Mesenchymal stem cell (in vitro differentiated cells and primary cell): ENCODE data around the gene NINJ2.

Experiments
- DNase-seq: peaks from one replicate; pipeline ENCODE4 v3.0.0-alpha.2; 2013
- H2AFZ ChIP-seq: one replicate; pipeline ENCODE4 v1.6.1; 2013; ENCODE audit warnings: low read depth, mild to moderate bottlenecking, control low read depth, inconsistent platforms, low read length, moderate library complexity
- H2AK5ac ChIP-seq: 2 replicates; pipeline ENCODE4 v1.6.1; 2013; ENCODE audit warnings: low read length, moderate library complexity, mild to moderate bottlenecking, inconsistent platforms; ENCODE audit not compliant: severe bottlenecking
- H2BK120ac ChIP-seq: one replicate; pipeline ENCODE4 v1.6.1; 2013; ENCODE audit warnings: low read depth, mild to moderate bottlenecking, inconsistent platforms, low read length, moderate library complexity
- H2BK12ac ChIP-seq, 2 experiments: one replicate each; pipeline ENCODE4 v1.6.1; 2013; ENCODE audit warnings: inconsistent platforms in 2 of 2, low read length in 2 of 2, mild to moderate bottlenecking in 2 of 2, moderate library complexity in 2 of 2, control low read depth in 1 of 2
- H2BK15ac ChIP-seq: one replicate; pipeline ENCODE4 v1.6.1; 2013; ENCODE audit warnings: mild to moderate bottlenecking, low read depth, inconsistent platforms; ENCODE audit not compliant: poor library complexity, severe bottlenecking
- H2BK5ac ChIP-seq: 2 replicates; pipeline ENCODE4 v1.6.1; 2013; ENCODE audit warnings: low read depth, mild to moderate bottlenecking, low read length, control low read depth, inconsistent platforms; ENCODE audit not compliant: poor library complexity, severe bottlenecking
- H3K14ac ChIP-seq, 2 experiments: one replicate each; pipeline ENCODE4 v1.6.1; 2013; ENCODE audit warnings: inconsistent platforms in 2 of 2, low read length in 2 of 2, control low read depth in 1 of 2, mild to moderate bottlenecking in 1 of 2, moderate library complexity in 1 of 2
- H3K18ac ChIP-seq, 2 experiments: one replicate each; pipeline ENCODE4 v1.6.1; 2013; ENCODE audit warnings: inconsistent platforms in 2 of 2, low read length in 2 of 2, control low read depth in 1 of 2, low read depth in 1 of 2, mild to moderate bottlenecking in 1 of 2
- H3K23ac ChIP-seq, 2 experiments: one replicate each; pipeline ENCODE4 v1.6.1; 2013; ENCODE audit warnings: inconsistent platforms in 2 of 2, low read length in 2 of 2, mild to moderate bottlenecking in 2 of 2, moderate library complexity in 2 of 2, control low read depth in 1 of 2
- H3K27ac ChIP-seq: 2 replicates; pipeline ENCODE4 v1.5.1; 2013; ENCODE audit warnings: mild to moderate bottlenecking, moderate library complexity, low read length, control low read depth, inconsistent platforms; ENCODE audit not compliant: poor library complexity, severe bottlenecking
- H3K27me3 ChIP-seq, 2 experiments: 2 replicates each; pipeline versions ENCODE4 v1.6.1 to v1.7.0; 2013; ENCODE audit warnings: low read length in 2 of 2, mild to moderate bottlenecking in 2 of 2, moderate library complexity in 2 of 2, control low read depth in 1 of 2, inconsistent platforms in 1 of 2; ENCODE audit not compliant: control insufficient read depth in 1 of 2, insufficient read depth in 1 of 2
- H3K36me3 ChIP-seq, 2 experiments: 2 replicates each; pipeline versions ENCODE4 v1.6.1 to v1.7.0; 2013; ENCODE audit warnings: low read length in 2 of 2, control low read depth in 1 of 2, inconsistent platforms in 1 of 2, low read depth in 1 of 2, mild to moderate bottlenecking in 1 of 2; ENCODE audit not compliant: insufficient read depth in 2 of 2, control insufficient read depth in 1 of 2
- H3K4ac ChIP-seq, 2 experiments: one replicate each; pipeline ENCODE4 v1.6.1; 2013; ENCODE audit warnings: inconsistent platforms in 2 of 2, low read length in 2 of 2, mild to moderate bottlenecking in 2 of 2, moderate library complexity in 2 of 2, control low read depth in 1 of 2, low read depth in 1 of 2
- H3K4me1 ChIP-seq: 2 replicates; pipeline ENCODE4 v1.6.1; 2013; ENCODE audit warnings: low read depth, low read length, control low read depth; ENCODE audit not compliant: control insufficient read depth, insufficient read depth
- H3K4me2 ChIP-seq: 2 replicates; pipeline ENCODE4 v1.6.1; 2013; ENCODE audit warnings: low read length, mild to moderate bottlenecking, inconsistent platforms; ENCODE audit not compliant: poor library complexity, severe bottlenecking
- H3K4me3 ChIP-seq, 2 experiments: 2 replicates each; pipeline versions ENCODE4 v1.5.1 to v1.7.0; 2013; ENCODE audit warnings: low read length in 2 of 2, mild to moderate bottlenecking in 2 of 2, control low read depth in 1 of 2, low read depth in 1 of 2; ENCODE audit not compliant: insufficient read depth in 1 of 2
- H3K79me1 ChIP-seq: replicated peaks from 2 replicates; pipeline ENCODE4 v1.6.1; 2013; ENCODE audit warnings: mild to moderate bottlenecking, control low read depth, low read length, inconsistent platforms; ENCODE audit not compliant: poor library complexity, severe bottlenecking
- H3K9ac ChIP-seq: 2 replicates; pipeline ENCODE4 v1.7.0; 2013; ENCODE audit warnings: mild to moderate bottlenecking, low read length, moderate library complexity
- H3K9me3 ChIP-seq: 2 replicates; pipeline ENCODE4 v1.7.0; 2013; ENCODE audit warnings: mild to moderate bottlenecking, low read length; ENCODE audit not compliant: control insufficient read depth
- H4K8ac ChIP-seq: one replicate; pipeline ENCODE4 v1.6.1; 2013; ENCODE audit warnings: inconsistent platforms, mild to moderate bottlenecking, low read length, moderate library complexity
- H4K91ac ChIP-seq: one replicate; pipeline ENCODE4 v1.6.1; 2013; ENCODE audit warnings: mild to moderate bottlenecking, low read length, inconsistent platforms
- WGBS: methylation state at CpG from one replicate; pipeline ENCODE4 v1.1.7; 2013; ENCODE audit warnings: mixed read lengths; 5-methylcytosine and 5-hydroxymethylcytosine counted together

Gene NINJ2

GRCh38 chr12:546265-546919 lies 116.9 kb downstream of the NINJ2 start:
- H2AFZ ChIP-seq = no peak overlapping the region
- H3K27ac ChIP-seq = no peak overlapping the region
- no peak overlapping the region for H2AK5ac ChIP-seq
- H3K9ac ChIP-seq = no peak overlapping the region
- peak overlapping the region in 1 of 2 experiments; percentile 95 for H2BK12ac ChIP-seq
- no peak for DNase-seq
- H3K4ac ChIP-seq = no peak overlapping the region
- H3K79me1 ChIP-seq = no peaks in the 10 kb centered on the region
- H3K4me1 ChIP-seq = peaks cover 6% of the 10 kb centered on the region
- no peak overlapping the region for H4K8ac ChIP-seq
- H3K4me2 ChIP-seq = peak overlapping the region; percentile 38
- no peak overlapping the region for H2BK120ac ChIP-seq
- H2BK5ac ChIP-seq = no peak overlapping the region
- no peak overlapping the region for H3K23ac ChIP-seq
- no peak overlapping the region for H2BK15ac ChIP-seq
- no peaks in the 10 kb centered on the region for H3K36me3 ChIP-seq
- no peak overlapping the region for H3K18ac ChIP-seq
- H4K91ac ChIP-seq = no peak overlapping the region
- 83% methylated on average over 36 of the region's 41 CpGs for whole genome bisulfite sequencing
- no peak overlapping the region for H3K14ac ChIP-seq
- no peaks in the 10 kb centered on the region for H3K9me3 ChIP-seq
- peaks cover 31 to 73% of the 10 kb centered on the region in 2 experiments for H3K27me3 ChIP-seq
- no peak overlapping the region for H3K4me3 ChIP-seq

DNA sequence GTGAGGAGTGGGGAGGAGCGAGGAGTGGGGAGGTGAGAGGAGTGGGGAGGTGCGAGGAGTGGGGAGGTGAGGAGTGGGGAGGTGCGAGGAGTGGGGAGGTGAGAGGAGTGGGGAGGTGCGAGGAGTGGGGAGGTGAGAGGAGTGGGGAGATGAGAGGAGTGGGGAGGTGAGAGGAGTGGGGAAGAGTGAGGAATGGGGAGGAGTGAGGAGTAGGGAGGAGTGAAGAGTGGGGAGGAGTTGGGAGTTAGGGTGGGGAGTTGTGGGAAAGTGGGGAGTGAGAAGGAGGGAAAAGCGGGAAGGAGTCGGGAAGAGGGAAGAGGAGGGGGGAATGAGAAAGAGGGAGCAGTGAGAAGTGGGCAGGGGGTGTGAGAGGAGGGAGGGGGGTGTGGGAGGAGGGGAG lies 117.4 kb downstream of the NINJ2 start:
- no peak overlapping the region for H2AK5ac ChIP-seq
- H3K4me2 ChIP-seq = no peak overlapping the region
- WGBS = 82% methylated on average over 6 of the region's 6 CpGs

DNA sequence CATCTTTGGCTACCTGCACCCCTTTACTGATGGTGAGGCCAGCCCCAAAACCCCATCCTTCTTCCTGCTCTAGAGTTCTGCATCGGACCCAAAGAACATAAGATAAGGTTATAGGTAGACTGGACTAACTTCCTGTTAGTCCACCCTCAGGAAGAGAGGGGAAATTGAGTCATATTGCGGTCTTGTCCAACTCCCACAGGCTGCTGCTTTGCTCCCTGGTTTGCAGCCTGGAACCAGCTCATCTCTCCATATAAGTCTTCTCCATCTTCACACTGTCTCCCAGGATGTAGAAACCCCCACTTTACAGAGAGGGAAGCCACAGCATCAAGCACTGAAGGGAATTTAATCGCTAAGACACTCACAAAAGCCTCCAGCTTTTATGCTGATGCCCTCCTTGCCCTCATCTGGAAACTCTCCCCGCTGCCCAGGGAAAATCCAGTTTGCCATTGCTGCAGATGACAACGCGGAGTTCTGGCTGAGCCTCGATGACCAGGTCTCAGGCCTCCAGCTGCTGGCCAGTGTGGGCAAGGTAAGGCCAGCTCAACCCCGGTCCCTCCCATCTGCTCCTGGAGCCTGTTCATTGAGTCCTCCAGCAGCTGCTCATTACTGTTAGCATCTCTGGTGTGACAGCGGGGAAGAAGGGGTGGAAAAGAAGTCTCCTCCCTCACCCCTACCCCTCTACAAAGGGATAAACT lies 118.2 kb downstream of the NINJ2 start:
- Histone ChIP-seq H3K27me3 (peaks cover 25 to 60% of the 10 kb centered on the region in 2 experiments), H3K27ac (no peak overlapping the region), H2BK12ac (no peak overlapping the region), H3K9me3 (no peaks in the 10 kb centered on the region), H2BK15ac (no peak overlapping the region), H3K18ac (no peak overlapping the region), H2BK5ac (no peak overlapping the region), H2AK5ac (no peak overlapping the region), H3K79me1 (no peaks in the 10 kb centered on the region), H3K4ac (no peak overlapping the region), H2AFZ (no peak overlapping the region), H2BK120ac (no peak overlapping the region), H3K4me1 (peaks cover 6% of the 10 kb centered on the region), H3K4me3 (no peak overlapping the region), H3K9ac (no peak overlapping the region), H3K36me3 (no peaks in the 10 kb centered on the region), H3K23ac (no peak overlapping the region), H3K4me2 (no peak overlapping the region), H4K8ac (no peak overlapping the region), H4K91ac (no peak overlapping the region), H3K14ac (no peak overlapping the region)
- DNase-seq = no peak
- WGBS = 88% methylated on average over 7 of the region's 9 CpGs

More for the DNA sequence above, 117.4 kb downstream of the NINJ2 start:
- no peaks in the 10 kb centered on the region for H3K9me3 ChIP-seq
- H3K14ac ChIP-seq = no peak overlapping the region
- no peak overlapping the region for H3K4ac ChIP-seq
- no peak overlapping the region for H3K9ac ChIP-seq
- H2BK12ac ChIP-seq = no peak overlapping the region
- H4K8ac ChIP-seq = no peak overlapping the region
- H3K18ac ChIP-seq = no peak overlapping the region
- no peak overlapping the region for H3K4me3 ChIP-seq
- H4K91ac ChIP-seq = no peak overlapping the region
- peaks cover 6% of the 10 kb centered on the region for H3K4me1 ChIP-seq
- no peak for DNase-seq
- H3K23ac ChIP-seq = no peak overlapping the region
- H2AFZ ChIP-seq = no peak overlapping the region
- H3K36me3 ChIP-seq = no peaks in the 10 kb centered on the region
- peaks cover 25 to 67% of the 10 kb centered on the region in 2 experiments for H3K27me3 ChIP-seq
- no peak overlapping the region for H2BK5ac ChIP-seq
- H2BK15ac ChIP-seq = no peak overlapping the region
- H2BK120ac ChIP-seq = no peak overlapping the region
- H3K27ac ChIP-seq = no peak overlapping the region
- H3K79me1 ChIP-seq = no peaks in the 10 kb centered on the region

DNA sequence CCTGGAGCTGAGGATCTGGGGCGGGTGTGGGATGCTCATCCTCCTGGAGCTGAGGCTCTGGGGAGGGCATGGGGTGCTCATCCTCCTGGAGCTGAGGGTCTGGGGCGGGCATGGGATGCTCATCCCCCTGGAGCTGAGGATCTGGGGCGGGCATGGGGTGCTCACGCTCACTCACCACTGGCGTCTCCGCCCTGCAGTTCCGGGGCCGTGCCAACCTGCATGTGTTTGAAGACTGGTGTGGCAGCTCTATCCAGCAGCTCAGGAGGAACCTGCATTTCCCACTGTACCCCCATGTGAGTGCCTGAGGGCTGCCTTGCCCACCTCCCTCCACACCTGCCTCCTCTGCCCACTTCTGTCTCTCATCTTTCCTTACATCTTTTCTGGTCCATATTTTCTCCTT lies 119.1 kb downstream of the NINJ2 start:
- H3K79me1 ChIP-seq = no peaks in the 10 kb centered on the region
- WGBS = 87% methylated on average over 7 of the region's 8 CpGs
- no peak overlapping the region for H3K4me2 ChIP-seq
- no peak overlapping the region for H2AK5ac ChIP-seq
- H3K4me1 ChIP-seq = peaks cover 6% of the 10 kb centered on the region
- H3K23ac ChIP-seq = no peak overlapping the region
- H2BK15ac ChIP-seq = no peak overlapping the region
- no peak overlapping the region for H2BK120ac ChIP-seq
- no peaks in the 10 kb centered on the region for H3K9me3 ChIP-seq
- H3K36me3 ChIP-seq = no peaks in the 10 kb centered on the region
- no peak overlapping the region for H4K91ac ChIP-seq
- no peak overlapping the region for H2AFZ ChIP-seq
- H3K14ac ChIP-seq = no peak overlapping the region
- peaks cover 24 to 50% of the 10 kb centered on the region in 2 experiments for H3K27me3 ChIP-seq
- H3K27ac ChIP-seq = no peak overlapping the region
- H4K8ac ChIP-seq = no peak overlapping the region
- no peak overlapping the region for H3K4me3 ChIP-seq
- no peak for DNase-seq
- H3K9ac ChIP-seq = no peak overlapping the region
- H2BK12ac ChIP-seq = no peak overlapping the region
- H2BK5ac ChIP-seq = no peak overlapping the region
- no peak overlapping the region for H3K4ac ChIP-seq
- no peak overlapping the region for H3K18ac ChIP-seq
